Measurements from ENCODE around the gene RLN3. TPM values are rescaled to one million over a fixed set of nuclear protein-coding genes. Genes with fewer than 3 reads are reported as not detected.
A peak's percentile ranks its signal among the peaks of the same experiment; 100 is the strongest.

The RLN3 gene
- total RNA-seq, 1 experiment from 2014 or later, result not detected

DNA sequence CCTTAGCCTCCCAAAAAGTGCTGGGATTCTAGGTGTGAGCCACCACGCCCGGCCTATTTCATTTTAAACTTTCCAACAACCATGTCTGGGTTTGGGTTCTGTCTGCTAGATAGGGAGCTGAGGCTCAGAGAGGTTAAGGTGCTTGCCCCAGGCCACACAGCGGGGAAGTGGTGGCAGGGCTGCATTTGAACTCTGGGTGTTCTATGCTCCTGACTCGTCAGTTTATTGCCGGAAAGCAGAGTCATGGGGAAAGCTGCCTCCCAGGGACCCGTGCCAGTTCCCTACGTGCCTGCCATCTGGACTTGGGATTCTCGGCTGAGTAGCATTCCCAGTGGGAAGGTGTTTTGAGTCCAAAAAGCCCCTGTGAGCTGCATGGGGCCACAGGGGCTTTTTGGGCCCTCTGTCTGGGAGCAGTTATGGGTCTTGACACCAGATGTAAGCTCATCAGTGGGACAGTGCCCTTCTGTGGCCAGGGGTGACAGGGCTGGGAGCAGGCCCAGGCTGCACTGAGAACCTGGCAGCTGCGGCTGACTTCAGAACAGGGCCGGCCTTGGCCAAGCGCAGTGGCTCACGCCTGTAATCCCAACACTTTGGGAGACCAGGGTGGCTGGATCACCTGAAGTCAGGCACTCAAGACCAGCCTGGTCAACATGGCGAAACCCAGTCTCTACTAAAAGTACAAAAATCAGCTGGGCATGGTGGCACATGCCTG lies 32.8 kb upstream of the RLN3 start:
- intact Hi-C loops (cut with micrococcal nuclease), result no loop called here
- Histone ChIP-seq H3K27ac (ENCODE audit: low read length) (no peak overlapping the region), H3K4me1 (ENCODE audit: insufficient read depth, low read length) (no peaks in the 10 kb centered on the region), H3F3A (ENCODE audit: low read length, unreplicated experiment) (no peaks in the 10 kb centered on the region), H3K79me2 (ENCODE audit: low read length) (peaks cover 2% of the 10 kb centered on the region; the same call in 1 of the 2 replicates), H3K4me2 (ENCODE audit: low read length) (no peak overlapping the region), H3K27me3 (ENCODE audit: low read length) (no peaks in the 10 kb centered on the region), H3K9ac (ENCODE audit: low read length) (no peak overlapping the region), H3K9me2 (replicated peaks; ENCODE audit: low read length) (no peaks in the 10 kb centered on the region), H4K20me1 (ENCODE audit: low read length) (no peaks in the 10 kb centered on the region), H3K36me3 (ENCODE audit: low read depth, low read length) (peaks cover 21% of the 10 kb centered on the region), H3K4me3 (ENCODE audit: low read length) (no peak overlapping the region), H3K9me3 (ENCODE audit: low read length) (peaks cover 6% of the 10 kb centered on the region; the same call in 1 of the 2 replicates), H2AFZ (ENCODE audit: low read length) (no peak overlapping the region)
- CTCF ChIA-PET, result interaction anchor here (0.6 kb wide), 1 partner anchor 43 kb away, joined by 8 read pairs; the partner anchor contains the start of gene DCAF15
- no peak for TF ChIP-seq EZH2phosphoT487 (IDR thresholded peaks at IDR 0.05; ENCODE audit: borderline replicate concordance, low read length)
- peak; percentile 33 for ATAC-seq
- DNase-seq, result peak; percentile 11
- BruUV-seq (replicated peaks), result no TSS peak
- POLR2A ChIA-PET (ENCODE audit: unreplicated experiment), result no interaction called here

DNA sequence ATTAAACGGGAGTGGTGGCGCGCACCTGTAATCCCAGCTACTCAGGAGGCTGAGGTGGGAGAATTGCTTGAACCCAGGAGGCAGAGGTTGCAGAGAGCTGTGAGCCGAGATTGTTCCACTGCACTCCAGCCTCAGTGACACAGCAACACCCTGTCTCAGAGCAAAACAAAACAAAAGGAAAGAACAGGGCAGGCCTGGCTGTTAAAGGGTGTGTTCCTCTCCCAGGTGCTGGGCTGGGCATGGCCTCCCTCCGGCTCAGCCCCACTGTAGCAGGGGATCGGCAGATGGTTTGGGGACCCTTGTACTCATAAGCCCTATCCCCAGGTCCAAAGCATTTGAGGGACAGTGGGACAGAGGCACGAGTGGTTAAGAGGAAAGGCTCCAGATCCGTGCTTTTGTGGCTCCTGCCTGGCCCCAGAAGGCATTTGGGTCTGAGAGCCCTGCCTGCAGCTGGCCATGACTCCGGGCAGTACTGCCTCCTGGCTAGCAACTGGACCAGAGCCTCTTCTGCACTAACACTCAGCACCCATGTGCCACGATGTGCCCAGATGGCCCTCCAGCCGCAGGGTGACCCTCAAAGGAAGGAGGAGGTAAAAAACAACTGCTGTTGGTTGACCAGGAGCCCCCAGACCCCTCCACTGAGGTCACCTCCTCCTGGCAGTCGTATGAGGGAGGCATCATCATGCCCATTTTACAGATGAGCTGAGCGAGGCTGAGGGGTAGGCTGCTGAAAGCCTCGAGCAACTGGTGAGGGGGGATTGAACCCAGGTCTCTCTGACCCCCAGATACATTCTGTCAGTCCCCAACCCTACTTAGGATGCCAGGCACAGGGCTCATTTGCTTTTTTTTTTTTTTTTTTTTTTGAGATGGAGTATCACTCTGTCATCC lies 31.8 kb upstream of the RLN3 start:
- H3K4me1 ChIP-seq (ENCODE audit: insufficient read depth, low read length), result no peaks in the 10 kb centered on the region
- no peak for DNase-seq
- peaks cover 6% of the 10 kb centered on the region; the same call in 1 of the 2 replicates for H3K9me3 ChIP-seq (ENCODE audit: low read length)
- H3K9ac ChIP-seq (ENCODE audit: low read length), result no peak overlapping the region
- H3K4me3 ChIP-seq (ENCODE audit: low read length), result no peak overlapping the region
- ChIA-PET POLR2A (ENCODE audit: unreplicated experiment) (interaction anchor here (0.6 kb wide), 1 partner anchor 121 kb away, joined by 3 read pairs; no protein-coding TSS in a partner anchor), CTCF (interaction anchor here (0.6 kb wide), 2 partner anchors 44 to 331 kb away, joined by 8 to 15 read pairs; partner anchors contain the start of gene DCAF15)
- no peaks in the 10 kb centered on the region for H3F3A ChIP-seq (ENCODE audit: low read length, unreplicated experiment)
- H2AFZ ChIP-seq (ENCODE audit: low read length), result no peak overlapping the region
- no peaks in the 10 kb centered on the region for H4K20me1 ChIP-seq (ENCODE audit: low read length)
- no peak overlapping the region for H3K4me2 ChIP-seq (ENCODE audit: low read length)
- peaks cover 21% of the 10 kb centered on the region for H3K36me3 ChIP-seq (ENCODE audit: low read depth, low read length)
- H3K27ac ChIP-seq (ENCODE audit: low read length), result no peak overlapping the region
- intact Hi-C loops (cut with micrococcal nuclease), result no loop called here
- H3K79me2 ChIP-seq (ENCODE audit: low read length), result peaks cover 9% of the 10 kb centered on the region
- BruUV-seq (replicated peaks), result no TSS peak
- TF ChIP-seq, protein P1, sequence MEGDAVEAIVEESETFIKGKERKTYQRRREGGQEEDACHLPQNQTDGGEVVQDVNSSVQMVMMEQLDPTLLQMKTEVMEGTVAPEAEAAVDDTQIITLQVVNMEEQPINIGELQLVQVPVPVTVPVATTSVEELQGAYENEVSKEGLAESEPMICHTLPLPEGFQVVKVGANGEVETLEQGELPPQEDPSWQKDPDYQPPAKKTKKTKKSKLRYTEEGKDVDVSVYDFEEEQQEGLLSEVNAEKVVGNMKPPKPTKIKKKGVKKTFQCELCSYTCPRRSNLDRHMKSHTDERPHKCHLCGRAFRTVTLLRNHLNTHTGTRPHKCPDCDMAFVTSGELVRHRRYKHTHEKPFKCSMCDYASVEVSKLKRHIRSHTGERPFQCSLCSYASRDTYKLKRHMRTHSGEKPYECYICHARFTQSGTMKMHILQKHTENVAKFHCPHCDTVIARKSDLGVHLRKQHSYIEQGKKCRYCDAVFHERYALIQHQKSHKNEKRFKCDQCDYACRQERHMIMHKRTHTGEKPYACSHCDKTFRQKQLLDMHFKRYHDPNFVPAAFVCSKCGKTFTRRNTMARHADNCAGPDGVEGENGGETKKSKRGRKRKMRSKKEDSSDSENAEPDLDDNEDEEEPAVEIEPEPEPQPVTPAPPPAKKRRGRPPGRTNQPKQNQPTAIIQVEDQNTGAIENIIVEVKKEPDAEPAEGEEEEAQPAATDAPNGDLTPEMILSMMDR (conservative IDR thresholded peaks at IDR 0.05; ENCODE audit: low read depth, low read length), result no peak
- no peak for TF ChIP-seq EZH2phosphoT487 (IDR thresholded peaks at IDR 0.05; ENCODE audit: borderline replicate concordance, low read length)
- no peak for TF ChIP-seq EZH2 (IDR thresholded peaks at IDR 0.05; ENCODE audit: low read length, unreplicated experiment)
- no peaks in the 10 kb centered on the region for H3K9me2 ChIP-seq (replicated peaks; ENCODE audit: low read length)
- no peak for ATAC-seq
- H3K27me3 ChIP-seq (ENCODE audit: low read length), result no peaks in the 10 kb centered on the region

DNA sequence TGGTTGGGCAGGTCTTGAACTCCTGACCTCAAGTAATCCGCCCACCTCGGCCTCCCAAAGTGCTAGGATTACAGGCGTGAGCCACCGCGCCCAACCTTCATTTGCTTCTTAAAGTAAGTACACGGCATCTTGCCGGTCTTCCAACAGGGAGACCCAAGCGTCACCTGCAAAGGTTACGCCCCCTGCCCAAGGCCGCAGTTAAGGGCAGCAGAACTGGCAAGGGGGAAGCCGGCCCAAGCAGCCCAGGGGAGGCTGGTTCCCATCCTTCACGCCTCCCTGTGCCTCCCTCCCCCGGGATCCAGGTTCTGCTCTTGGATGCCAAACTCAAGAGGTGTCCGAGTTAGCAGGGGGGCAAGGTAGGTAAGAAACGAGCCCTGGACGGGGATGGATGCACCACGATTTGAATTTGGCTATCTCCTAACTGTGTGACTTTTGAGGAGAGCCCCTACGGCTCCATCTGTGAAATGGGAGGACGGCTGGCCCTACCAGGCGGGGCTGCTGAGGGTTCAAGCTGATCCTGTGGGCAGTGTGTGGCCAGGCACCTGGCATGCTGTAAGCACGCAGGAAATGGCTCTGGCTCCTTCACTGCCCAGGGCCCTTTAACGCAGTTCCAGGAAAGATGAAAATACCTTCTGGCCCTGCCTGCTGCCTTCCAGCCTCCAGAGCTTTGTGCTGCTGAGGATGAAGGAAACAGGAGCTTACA lies 30.9 kb upstream of the RLN3 start:
- Histone ChIP-seq H3K79me2 (ENCODE audit: low read length) (peaks cover 12% of the 10 kb centered on the region), H3K27me3 (ENCODE audit: low read length) (no peaks in the 10 kb centered on the region), H3K27ac (ENCODE audit: low read length) (no peak overlapping the region), H4K20me1 (ENCODE audit: low read length) (no peaks in the 10 kb centered on the region), H3K9me3 (ENCODE audit: low read length) (peaks cover 6% of the 10 kb centered on the region; the same call in 1 of the 2 replicates), H3K36me3 (ENCODE audit: low read depth, low read length) (peaks cover 17% of the 10 kb centered on the region), H3K9ac (ENCODE audit: low read length) (no peak overlapping the region), H3K4me2 (ENCODE audit: low read length) (no peak overlapping the region), H3K4me3 (ENCODE audit: low read length) (no peak overlapping the region), H2AFZ (ENCODE audit: low read length) (no peak overlapping the region), H3K9me2 (replicated peaks; ENCODE audit: low read length) (no peaks in the 10 kb centered on the region), H3F3A (ENCODE audit: low read length, unreplicated experiment) (no peaks in the 10 kb centered on the region), H3K4me1 (ENCODE audit: insufficient read depth, low read length) (no peaks in the 10 kb centered on the region)
- no peak for DNase-seq
- intact Hi-C loops (cut with micrococcal nuclease), result no loop called here
- TF ChIP-seq EZH2phosphoT487 (IDR thresholded peaks at IDR 0.05; ENCODE audit: borderline replicate concordance, low read length), result no peak
- TF ChIP-seq EZH2 (IDR thresholded peaks at IDR 0.05; ENCODE audit: low read length, unreplicated experiment), result no peak
- ChIA-PET CTCF (no interaction called here), POLR2A (ENCODE audit: unreplicated experiment) (no interaction called here)
- no peak for ATAC-seq
- no TSS peak for BruUV-seq (replicated peaks)

Data from PC-3 (cell line).